Adrenal gland (tissue), 5 donors: ENCODE results near the gene CARS1.

Source experiments
- POLR2A ChIP-seq, 2 donors: fragments of 450-650 bp; IDR thresholded peaks; one replicate each; pipeline ENCODE4 v1.6.1; 2017; ENCODE audit warnings: antibody characterized with exemption in 2 of 2, mild to moderate bottlenecking in 2 of 2, moderate library complexity in 1 of 2
- TF ChIP-seq, protein P1 (sequence below), 6 experiments: fragments of 450-650 bp in 4 of 6; fragments of 200-600 bp in 2 of 6; sonication (generic) in 1 of 6; IDR thresholded peaks; 1 replicate in 5 of 6; 2 replicates in 1 of 6; pipeline versions ENCODE4 v1.5.1 to v1.8.0; 2016 to 2021; ENCODE audit warnings: antibody characterized with exemption in 6 of 6, mild to moderate bottlenecking in 2 of 6, moderate library complexity in 1 of 6
- donor health status: DM: no; HTN: no; CAD: no.

DNA sequence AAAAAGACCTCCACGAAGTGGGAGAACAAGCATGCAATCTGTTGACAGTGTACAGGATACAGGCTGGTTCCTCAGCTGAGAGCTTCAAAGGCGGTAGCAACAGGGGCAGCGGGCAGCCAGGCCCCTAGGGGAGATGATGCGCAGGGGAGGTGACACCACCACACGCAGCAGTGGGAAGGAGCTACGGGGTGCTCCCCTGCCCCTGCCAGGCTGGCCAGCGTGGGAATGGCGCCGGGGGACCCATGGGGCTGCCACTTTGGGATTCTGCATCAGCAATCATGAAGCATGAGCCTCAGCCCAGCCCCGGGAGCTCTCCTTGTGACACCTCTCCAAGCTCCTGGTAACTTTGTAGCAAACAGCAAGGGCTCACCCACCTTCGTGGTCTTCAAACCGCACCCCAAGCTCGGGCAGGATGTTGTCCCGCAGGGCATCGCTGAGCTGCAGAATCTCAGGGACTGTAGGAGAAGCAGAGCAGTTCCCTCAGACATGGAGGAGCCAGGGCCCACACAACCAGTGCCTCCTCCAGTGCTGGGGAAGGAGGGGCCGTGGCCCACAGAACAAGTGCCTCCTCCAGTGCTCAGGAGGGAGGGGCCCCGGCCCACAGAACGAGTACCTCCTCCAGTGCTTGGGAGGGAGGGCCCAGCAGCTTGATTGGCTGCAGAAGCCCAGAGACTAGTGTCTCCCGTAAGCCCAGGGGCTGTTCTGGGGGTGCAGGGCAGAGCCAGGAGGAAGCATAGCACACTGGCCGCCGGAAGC, 50.5 kb downstream of the CARS1 start:
- TF ChIP-seq, protein P1, sequence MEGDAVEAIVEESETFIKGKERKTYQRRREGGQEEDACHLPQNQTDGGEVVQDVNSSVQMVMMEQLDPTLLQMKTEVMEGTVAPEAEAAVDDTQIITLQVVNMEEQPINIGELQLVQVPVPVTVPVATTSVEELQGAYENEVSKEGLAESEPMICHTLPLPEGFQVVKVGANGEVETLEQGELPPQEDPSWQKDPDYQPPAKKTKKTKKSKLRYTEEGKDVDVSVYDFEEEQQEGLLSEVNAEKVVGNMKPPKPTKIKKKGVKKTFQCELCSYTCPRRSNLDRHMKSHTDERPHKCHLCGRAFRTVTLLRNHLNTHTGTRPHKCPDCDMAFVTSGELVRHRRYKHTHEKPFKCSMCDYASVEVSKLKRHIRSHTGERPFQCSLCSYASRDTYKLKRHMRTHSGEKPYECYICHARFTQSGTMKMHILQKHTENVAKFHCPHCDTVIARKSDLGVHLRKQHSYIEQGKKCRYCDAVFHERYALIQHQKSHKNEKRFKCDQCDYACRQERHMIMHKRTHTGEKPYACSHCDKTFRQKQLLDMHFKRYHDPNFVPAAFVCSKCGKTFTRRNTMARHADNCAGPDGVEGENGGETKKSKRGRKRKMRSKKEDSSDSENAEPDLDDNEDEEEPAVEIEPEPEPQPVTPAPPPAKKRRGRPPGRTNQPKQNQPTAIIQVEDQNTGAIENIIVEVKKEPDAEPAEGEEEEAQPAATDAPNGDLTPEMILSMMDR (IDR thresholded peaks at IDR 0.05) = no peak
- no peak for TF ChIP-seq POLR2A (IDR thresholded peaks at IDR 0.05)
